HG02623 (cell line): Measurements from ENCODE around the gene MPP4.

Experiments used
- ATAC-seq: cut with Tn5 transposase; IDR thresholded peaks from one replicate; pipeline ENCODE4 v1.9.1; 2021; ENCODE audit warnings: moderate library complexity; ENCODE audit not compliant: unreplicated experiment

MPP4 gene, protein sequence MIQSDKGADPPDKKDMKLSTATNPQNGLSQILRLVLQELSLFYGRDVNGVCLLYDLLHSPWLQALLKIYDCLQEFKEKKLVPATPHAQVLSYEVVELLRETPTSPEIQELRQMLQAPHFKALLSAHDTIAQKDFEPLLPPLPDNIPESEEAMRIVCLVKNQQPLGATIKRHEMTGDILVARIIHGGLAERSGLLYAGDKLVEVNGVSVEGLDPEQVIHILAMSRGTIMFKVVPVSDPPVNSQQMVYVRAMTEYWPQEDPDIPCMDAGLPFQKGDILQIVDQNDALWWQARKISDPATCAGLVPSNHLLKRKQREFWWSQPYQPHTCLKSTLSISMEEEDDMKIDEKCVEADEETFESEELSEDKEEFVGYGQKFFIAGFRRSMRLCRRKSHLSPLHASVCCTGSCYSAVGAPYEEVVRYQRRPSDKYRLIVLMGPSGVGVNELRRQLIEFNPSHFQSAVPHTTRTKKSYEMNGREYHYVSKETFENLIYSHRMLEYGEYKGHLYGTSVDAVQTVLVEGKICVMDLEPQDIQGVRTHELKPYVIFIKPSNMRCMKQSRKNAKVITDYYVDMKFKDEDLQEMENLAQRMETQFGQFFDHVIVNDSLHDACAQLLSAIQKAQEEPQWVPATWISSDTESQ

DNA sequence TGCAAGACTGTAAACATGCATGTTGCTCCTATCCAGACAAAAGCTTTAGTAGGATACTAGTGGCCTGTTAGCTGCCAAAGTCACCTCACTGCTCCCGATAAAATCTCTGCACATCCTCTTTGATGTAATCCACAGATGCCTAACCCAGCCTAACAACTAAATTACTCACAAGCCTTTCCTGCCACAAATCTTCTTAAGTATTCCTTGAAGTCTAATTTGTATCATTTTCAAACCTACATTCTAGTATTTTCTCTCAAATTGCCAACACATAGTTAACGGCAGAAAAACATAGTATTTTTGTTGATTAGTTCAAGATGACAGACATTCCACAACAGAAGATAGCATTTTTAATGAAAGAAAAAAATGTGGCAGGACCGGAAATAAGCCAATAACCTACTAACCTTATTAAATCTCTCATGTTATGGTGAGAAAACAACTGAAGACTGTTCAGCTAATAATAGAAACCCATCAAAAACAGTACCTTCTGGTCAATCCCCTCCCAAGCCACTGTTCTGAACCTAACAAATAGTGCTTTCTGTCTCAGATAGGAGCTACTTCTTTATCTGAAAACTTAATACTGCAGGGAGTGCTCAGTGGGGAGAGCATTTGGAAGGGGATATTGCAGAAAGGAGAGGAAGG is at the start of gene MPP4:
Gene MPP4 (minus strand): TSS at position 57 of the 639 bp plus-strand sequence. CDS start 4,690 bp downstream, outside the sequence.
- ATAC-seq: no peak

DNA sequence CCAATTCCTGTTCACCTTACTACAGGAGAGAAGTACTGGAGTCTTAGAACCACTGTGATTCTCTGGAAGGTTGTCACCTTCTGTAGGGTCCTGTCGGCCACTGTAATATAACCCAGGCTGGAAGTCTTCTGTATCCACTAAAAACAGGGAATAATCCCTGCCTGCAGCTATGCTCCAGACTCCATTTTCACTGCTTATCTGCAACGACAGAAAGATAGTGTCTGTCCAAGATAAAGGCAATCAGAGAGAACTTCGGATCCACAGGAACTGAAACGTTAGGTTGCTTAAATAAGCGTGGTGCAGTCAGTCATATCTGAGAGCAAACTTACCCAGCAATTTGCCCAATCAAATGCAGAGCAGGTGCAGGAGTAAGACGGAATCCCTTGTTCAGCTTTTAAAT is 48.1 kb upstream of the MPP4 start:
- ATAC-seq: no peak

DNA sequence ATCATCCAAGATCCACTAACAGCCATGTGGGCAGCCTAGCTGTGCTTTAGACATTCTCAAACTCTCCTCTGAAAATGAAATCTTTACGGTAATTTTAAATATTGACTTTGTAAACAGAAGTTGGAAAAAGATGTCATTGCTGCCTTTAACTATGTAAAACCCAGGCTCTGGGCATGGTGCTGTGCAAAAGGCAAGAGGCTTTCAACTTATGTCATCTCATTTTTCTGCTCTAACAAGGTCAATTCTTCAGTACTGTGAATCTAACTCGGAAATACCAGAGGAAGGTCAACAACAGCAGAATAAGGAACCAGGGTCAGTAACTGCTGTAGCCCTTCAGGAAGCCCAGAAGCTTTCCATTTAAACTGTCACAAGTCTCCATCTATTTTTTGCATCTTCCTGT is 37.0 kb upstream of the MPP4 start:
- no peak for ATAC-seq

DNA sequence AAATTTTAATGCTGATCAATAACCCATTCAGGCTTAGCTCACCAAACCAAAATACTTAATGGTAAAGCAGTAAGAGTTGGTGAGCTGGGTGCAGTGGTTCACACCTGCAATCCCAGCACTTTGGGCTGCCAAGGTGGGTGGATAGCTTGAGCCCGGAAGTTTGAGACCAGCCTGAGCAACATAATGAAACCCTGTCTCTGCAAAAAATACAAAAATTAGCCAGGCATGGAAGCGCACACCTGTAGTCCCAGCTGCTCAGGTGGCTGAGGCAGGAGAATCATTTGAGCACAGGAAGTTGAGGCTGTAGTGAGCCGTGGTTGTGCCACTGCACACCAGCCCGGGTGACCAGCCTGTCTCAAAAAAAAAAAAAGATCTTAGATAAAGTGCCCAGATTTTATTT is 35.7 kb upstream of the MPP4 start:
- ATAC-seq: no peak

DNA sequence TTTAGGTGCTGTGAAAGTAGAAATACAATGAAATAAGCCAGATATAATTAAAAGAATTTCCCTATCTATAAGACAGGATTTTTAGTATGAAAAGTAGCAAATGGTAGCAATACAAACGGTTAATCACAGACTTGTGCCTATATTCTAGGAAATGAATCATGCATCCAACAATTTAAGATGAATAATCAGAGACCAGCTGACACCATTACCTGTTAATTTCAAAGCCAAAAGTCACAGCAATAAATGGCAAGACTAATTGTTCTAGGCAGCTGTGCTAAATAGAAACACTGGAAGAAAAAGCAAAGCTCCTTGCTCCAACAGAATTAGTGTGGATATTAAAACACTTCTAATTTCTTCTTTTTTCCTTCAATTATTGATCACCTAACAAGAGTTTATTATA is 35.1 kb upstream of the MPP4 start:
- no peak for ATAC-seq

DNA sequence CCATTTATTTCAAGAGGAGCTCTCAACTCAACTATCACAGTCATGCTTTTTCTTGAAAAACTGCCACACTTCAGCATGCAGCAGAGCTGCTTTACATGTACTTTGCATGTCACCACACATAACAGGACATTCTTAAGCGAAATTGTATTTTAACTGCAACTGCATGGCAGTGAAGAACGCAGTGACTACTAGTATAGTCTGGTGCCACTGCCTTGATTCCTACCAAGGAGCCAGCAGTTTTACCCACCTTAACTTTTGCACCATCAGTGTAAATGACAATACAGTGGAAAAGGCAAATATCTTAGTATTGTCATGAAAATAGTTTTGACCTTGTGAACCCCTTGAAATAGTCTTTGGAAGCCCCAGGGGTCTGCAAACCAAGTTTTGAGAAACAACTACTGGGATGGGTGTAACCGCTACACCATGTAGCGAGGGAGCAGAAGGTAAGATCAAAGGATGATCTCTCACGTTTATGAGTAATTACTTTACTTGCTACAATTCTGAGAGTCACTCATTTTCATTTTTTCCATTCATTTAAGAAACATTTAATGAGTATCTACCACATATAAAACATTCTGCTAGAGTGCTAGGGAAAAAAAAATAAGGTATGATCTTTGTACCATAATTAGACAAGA is 32.3 kb upstream of the MPP4 start:
- ATAC-seq: no peak

DNA sequence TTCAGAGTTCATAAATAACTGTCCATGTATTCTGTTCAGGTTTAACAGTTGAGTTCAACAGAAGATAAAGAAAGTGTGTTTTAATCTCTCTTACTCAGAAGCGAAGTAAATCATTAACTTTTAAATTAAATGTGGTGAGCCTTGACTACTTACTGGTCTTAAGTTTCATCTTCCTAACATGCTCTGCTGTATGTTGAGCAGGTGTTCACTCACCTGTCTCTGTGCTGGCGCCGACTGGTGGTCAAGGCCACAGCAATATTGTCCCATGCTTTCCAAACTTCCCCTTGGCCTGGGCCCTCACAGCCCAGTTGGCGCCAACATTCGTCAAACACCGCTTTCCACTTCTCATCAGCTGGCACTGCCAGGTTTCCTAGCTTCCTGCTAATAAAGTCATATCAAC is 17.0 kb upstream of the MPP4 start:
- no peak for ATAC-seq

DNA sequence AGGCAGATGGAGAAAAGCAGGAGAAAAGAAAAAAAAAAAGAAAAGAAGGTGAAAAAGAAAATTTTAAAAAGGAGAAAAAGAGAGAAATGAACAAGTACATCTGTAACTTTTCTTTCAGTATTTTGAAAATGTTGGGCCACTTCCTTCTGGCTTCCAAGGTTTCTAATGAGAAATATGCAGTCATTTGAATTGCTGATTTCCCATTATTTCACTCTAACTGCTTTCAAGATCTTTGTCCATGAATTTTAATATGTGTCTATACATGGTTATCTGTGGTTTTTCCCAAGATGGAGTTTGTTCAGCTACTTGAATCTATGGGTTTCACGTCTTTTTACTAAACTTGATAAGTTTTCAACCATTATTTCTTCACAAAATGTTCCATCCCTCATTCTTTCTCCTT is 14.3 kb upstream of the MPP4 start:
- ATAC-seq: no peak

DNA sequence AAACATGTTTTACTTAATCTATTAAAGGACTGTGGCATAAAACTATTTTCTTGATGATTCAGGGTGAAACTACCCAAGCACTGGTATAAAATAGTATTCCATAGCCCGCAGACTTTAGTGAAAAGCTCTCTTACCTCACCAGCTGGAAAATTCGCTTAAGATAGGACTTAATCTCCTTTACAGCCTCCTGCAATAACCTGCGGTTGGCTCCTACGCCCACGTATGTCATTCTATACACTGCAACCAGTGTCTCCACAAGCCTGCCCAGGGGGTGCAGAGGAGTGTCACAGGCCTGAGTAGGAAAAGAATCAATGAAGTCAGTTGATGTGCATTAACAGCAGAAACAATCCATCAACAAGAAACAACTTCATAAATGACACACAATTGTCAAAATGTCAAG is 11.3 kb upstream of the MPP4 start:
- no peak for ATAC-seq

DNA sequence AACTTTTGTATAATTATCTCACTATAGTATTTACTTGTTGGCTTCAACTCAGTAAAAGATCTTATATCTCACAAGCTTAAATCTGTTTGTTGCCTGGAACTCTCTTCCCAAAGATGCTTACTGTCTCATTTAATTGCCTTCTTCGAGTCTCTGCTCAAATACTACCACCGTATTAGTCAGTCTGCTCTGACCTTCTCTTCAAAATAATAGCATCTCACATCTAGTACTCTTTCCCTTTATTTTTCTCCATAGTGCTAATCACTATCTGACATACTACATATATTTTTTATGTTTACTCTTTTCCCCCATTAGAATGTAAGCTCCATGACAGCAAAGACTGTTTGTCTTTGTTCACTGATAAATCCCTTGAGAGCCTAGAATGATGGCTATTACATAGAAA is 10.6 kb upstream of the MPP4 start:
- ATAC-seq: no peak

DNA sequence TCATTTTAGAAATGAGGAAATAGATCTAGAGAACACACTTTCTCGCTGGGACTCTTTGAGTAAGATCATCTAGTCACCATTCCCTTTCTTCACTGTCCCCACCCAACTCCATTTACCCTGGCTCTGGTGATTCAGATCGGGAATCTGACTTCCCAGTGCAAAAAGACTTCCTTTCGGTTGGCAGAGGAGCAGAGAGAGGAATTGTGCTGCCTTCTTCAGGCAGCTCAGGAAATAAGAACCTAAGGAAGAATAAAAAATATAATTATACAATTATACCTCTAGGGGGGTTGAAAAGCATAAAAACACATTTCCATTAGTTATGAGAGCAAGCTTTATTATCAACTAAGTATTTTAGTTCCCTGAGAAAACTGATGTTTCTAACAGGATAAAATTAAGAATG is 9.3 kb upstream of the MPP4 start:
- ATAC-seq: no peak

DNA sequence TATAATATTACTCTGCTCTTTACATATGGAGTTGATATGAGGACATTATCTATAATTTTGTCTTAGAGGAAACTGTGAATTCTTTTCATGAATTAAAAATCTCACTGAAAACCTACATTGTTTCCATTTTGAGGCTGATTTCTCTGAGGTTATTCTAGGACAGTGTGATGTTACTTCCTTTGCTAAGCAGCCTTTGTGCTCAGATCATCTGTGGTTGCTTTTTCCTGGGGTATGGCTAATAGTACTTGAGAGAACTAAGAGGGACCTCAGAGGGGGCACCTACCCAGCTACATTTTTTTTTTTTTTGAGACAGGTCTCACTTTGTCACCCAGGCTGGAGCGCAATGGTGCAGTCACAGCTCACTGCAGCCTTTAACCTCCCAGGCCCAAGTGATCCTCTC is 8.7 kb upstream of the MPP4 start:
- no peak for ATAC-seq

DNA sequence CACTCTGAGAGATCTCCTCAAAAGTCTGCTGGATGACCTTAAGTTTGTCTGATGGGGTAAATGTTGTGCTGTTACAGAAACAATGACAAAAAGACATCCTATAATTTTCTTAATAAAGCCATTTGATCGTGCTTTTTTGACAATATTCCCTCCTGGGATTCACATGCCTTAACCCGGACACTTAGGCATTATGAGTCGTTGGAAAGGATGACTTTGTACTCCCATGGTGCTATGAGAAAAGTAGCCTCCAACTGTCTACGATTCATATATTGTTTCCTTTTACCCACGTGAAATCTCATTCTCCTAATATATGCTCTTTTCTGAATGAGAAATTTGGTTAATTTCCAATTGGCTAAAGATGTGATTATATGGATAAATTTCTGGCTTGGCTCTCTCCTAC is 6.1 kb upstream of the MPP4 start:
- no peak for ATAC-seq

DNA sequence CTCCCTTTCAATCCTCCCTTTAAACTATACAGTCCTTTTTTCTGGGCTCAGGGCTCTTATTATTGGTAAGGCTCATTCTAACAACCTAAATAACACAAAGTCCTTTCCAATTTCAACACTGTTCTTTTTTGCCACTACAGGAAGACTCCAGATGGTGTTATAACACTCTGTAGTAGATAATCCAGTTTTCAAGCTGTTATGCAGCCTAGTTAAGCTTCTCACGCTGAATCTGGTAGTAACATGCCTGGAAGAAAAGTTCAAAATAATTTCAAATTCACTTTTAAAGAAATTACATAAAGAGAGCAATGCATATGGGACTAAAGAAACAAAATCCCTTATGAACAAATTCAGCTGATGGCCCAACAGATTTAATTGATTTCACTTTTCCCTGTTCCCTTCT is 3.2 kb upstream of the MPP4 start:
- ATAC-seq: no peak

DNA sequence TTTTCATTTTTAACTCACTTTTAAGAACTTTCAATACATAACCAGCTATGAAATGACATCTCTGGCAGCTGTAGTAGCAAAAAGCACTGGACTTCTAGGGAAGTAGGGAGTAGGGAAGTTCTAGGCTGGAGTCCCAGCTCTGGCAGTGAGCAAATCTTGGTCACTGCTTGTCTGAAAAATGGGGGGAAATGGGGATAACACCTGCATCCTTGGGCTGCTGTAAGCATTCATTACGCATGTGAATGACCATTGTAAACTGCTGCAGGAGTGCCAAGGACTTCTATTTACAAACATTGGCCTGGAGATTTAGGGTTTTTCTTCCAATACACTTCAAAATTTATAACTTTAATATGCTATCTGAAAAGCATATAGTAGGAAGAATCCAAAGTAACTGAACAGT is 972 bp upstream of the MPP4 start:
- no peak for ATAC-seq

DNA sequence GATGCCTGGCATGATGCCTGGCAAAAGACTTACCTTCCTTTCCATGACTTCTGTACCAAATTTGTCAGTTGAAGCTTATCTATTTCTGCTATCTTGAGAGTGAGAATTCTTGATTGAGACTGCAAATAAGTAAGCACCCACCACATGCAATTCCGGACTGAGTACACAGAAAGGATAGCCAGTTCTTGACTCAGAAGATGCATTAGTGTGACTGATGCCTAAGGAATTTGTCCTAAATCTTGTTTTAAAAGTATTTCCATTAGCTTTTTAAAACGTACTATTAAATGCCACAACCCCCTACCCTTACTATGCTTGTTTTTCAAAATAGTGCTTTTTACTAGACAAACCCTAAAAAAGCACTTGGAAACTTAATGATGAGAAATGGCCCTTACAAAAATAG is 545 bp downstream of the MPP4 start:
- no peak for ATAC-seq

DNA sequence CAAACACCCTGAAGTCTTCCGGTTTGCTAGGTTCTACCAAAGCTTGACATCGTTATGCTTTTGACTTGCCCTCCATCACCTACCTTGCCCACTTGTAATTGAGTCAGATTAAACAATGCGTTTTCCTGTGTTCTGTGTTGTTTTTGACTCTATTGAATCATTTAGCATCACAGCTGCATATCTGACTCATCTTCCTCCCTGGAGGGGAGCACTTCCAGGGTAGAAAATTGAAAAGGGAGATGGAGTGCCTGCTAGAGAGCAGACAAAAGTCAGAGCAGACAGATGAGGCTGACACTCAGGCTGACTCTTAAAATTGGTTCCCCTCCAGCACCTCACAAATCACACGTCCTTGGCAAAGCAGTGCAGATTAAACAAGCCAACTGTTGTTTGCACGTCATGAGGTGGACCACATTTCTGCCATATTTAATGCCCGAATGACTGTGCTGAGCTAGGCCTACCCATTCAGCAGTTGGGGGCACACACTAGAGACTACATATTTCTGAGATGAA is 2.2 kb downstream of the MPP4 start:
- no peak for ATAC-seq

DNA sequence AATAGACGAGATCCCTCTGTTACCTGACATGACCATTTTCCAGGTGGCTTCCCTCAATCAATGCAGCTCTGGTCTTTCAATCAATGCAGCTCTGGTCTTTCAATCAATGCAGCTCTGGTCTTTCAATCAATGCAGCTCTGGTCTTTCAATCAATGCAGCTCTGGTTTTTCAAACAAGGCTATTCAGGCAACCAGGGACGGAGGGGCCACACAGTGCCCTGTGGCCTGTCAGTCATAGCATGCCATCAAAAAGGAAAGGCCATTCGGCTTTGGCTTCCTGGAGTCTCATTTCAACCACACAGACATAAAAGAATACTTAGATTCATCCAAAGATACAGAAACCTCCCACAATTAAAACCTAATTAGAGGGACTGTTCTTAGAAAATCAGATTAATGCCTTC is 13.3 kb downstream of the MPP4 start:
- ATAC-seq: no peak

DNA sequence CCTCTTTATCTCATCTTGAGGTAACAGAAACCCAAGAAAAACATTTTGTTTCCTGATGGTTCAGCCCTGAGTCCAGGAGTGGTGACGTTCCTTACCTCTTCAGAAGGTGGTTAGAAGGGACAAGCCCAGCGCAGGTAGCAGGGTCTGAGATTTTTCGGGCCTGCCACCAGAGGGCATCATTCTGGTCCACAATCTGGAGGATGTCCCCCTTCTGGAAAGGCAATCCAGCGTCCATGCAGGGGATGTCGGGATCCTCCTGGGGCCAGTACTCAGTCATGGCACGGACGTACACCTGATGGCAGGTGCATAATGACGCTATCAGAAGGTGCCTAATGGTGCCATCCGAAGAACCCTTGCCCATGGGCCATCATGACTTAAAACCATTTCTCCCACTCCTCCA is 17.7 kb downstream of the MPP4 start:
- ATAC-seq: no peak

DNA sequence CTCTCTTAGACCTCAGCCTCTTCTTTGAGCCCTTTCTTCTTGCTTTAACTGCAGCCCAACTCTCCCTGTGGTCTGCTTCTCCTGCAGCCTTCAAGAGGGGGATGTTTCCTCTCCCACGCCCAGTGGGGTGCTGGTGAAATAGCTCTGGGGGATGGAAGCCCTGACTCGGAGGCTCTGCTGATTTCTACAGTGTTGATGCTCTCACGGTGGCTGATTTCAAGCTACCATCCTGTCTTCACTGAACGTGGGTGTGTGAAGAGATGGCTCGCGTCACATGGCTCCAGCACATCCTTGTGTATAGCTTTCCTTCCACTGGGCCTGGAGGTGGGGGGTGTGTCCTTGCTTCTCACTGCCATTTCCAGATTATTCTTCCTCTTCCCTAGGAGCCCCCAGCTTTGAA is 20.0 kb downstream of the MPP4 start:
- no peak for ATAC-seq

DNA sequence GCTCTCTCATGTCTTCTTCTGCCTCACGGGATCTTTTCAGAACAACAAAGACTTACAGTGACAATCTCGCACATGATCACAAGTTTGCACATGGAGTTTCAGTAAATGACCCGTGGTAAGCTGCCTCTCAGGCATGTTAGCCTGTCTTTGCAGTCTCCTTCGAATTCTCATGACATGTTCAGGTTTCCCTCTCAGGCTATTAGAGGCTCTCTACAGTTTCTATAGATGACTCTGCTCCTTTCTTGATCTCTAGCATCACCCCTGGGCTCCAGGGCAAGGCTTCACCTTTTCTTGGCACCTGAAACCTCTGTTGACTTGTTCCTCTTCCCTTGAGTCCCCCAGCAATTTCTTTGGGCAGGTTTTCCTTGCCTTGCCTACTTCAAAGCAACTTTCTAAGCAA is 23.0 kb downstream of the MPP4 start:
- no peak for ATAC-seq

DNA sequence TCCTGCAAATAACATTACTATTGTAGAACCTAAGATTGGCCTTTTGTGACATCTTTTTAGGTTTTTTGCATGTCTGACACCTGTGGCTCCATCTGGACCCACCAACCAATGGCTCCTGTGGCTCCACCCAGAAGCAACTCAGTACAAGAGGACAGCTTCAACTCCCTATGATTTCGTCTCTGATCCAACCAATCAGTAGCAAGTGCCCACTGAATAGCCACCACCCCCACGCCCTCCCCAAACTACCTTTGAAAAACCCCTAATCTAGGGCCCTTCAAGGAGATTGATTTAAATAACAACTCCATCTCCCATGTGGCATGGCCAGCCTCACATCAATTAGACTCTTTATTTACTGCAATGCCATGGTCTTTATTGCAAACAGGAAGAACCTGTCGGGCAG is 23.6 kb downstream of the MPP4 start:
- no peak for ATAC-seq
